ENCODE results near the gene SERGEF. TPM values are rescaled to one million over a fixed set of nuclear protein-coding genes. Genes with fewer than 3 reads are reported as not detected.

Gene SERGEF
- total and polyA plus RNA-seq, 10 of the 15 experiments (the other 5 are each of a cell fraction or from before 2014, with no cell fraction given) = 14.6 to 27.8 (median 22.4) TPM

DNA sequence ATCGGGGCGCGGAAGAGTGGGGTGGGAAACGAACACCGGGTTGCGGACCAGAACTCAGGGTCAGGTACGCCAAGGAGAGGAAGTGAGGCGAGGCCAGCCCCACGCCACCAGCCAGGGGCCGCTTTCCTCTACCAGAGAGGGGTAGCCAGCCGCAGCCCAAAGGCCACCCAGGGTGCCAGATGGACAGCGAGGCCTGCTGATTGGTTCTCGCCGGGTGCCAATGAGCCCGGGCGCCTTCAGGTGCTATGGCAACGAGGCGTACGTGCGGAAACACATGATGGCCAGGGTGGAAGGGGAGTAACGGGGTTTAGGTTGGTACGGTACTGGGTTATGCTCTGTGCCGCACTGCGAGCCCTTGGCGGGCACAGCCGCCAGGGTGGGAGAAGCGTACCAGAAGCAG, 128.9 kb downstream of the SERGEF start (continued):
- TF ChIP-seq FOXK2 (IDR thresholded peaks at IDR 0.05) = no peak
- TF ChIP-seq, protein P1, sequence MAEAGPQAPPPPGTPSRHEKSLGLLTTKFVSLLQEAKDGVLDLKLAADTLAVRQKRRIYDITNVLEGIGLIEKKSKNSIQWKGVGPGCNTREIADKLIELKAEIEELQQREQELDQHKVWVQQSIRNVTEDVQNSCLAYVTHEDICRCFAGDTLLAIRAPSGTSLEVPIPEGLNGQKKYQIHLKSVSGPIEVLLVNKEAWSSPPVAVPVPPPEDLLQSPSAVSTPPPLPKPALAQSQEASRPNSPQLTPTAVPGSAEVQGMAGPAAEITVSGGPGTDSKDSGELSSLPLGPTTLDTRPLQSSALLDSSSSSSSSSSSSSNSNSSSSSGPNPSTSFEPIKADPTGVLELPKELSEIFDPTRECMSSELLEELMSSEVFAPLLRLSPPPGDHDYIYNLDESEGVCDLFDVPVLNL (IDR thresholded peaks at IDR 0.05; ENCODE audit: low read depth, low read length) = no peak
- TF ChIP-seq ZNF207 (IDR thresholded peaks at IDR 0.05; ENCODE audit: borderline replicate concordance) = no peak
- TF ChIP-seq, protein P2, sequence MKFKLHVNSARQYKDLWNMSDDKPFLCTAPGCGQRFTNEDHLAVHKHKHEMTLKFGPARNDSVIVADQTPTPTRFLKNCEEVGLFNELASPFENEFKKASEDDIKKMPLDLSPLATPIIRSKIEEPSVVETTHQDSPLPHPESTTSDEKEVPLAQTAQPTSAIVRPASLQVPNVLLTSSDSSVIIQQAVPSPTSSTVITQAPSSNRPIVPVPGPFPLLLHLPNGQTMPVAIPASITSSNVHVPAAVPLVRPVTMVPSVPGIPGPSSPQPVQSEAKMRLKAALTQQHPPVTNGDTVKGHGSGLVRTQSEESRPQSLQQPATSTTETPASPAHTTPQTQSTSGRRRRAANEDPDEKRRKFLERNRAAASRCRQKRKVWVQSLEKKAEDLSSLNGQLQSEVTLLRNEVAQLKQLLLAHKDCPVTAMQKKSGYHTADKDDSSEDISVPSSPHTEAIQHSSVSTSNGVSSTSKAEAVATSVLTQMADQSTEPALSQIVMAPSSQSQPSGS (IDR thresholded peaks at IDR 0.05; ENCODE audit: low read length) = no peak

DNA sequence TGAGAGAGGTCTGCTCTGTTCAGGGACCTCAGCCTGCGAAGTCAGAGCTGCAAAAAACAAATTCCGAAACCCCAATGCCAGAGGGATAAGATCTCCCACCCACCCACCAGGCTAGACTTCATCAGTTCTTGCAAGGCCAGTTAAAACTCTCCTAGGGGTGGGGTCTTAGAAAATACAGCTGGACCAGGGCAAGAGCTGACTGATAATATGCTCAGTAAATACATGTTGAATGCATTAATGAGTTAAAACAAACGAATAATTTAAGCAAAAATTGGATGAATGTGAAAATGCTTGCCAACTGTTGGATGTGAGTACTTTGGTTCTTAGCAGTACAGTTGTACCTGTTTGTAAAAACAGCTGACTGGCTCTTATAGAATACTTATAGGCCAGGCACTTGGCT, 129.8 kb downstream of the SERGEF start:
- ChIA-PET SMC1A (ENCODE audit: uncharacterized antibody, unreplicated experiment) (no interaction called here), CTCF (interaction anchor here (1.2 kb wide), 1 partner anchor 152 kb away, joined by 3 read pairs; no protein-coding TSS in a partner anchor), POLR2A (no interaction called here), RAD21 (ENCODE audit: unreplicated experiment) (no interaction called here)
- 83% methylated on average over 3 of the region's 3 CpGs for WGBS (ENCODE audit: insufficient coverage, insufficient replicate concordance, low lambda C conversion rate, missing lambda C conversion rate)
- ATAC-seq (no peak), FAIRE-seq (no peak), DNase-seq (ENCODE audit: low read depth, low spot score) (no peak)
- intact Hi-C loops (cut with micrococcal nuclease; ENCODE audit: unreplicated experiment) = no loop called here
- Histone ChIP-seq H3K4me2 (ENCODE audit: control insufficient read depth, insufficient read depth) (no peak overlapping the region), H2AFZ (ENCODE audit: control insufficient read depth, low read depth, low read length) (no peak overlapping the region), H3K36me3 (ENCODE audit: control insufficient read depth in 2 of 2, insufficient read depth in 2 of 2, low read length in 1 of 2) (no peaks in the 10 kb centered on the region), H3K9ac (ENCODE audit: control insufficient read depth, insufficient read depth, low read length) (no peak overlapping the region), H3K27me3 (replicated peaks in 1 of 2; ENCODE audit: control insufficient read depth in 2 of 2, insufficient read depth in 2 of 2, low read length in 1 of 2) (no peaks in the 10 kb centered on the region), H4K20me1 (ENCODE audit: control insufficient read depth, insufficient read depth) (no peaks in the 10 kb centered on the region; the same call in 1 of the 2 replicates), H3K79me2 (ENCODE audit: control insufficient read depth, insufficient read depth, low read length) (no peaks in the 10 kb centered on the region), H3K4me3 (no peak overlapping the region), H3K9me3 (replicated peaks; ENCODE audit: control insufficient read depth, insufficient read depth, low read length) (no peaks in the 10 kb centered on the region), H3K27ac (ENCODE audit: control insufficient read depth, insufficient read depth) (no peak overlapping the region), H3K4me1 (ENCODE audit: control insufficient read depth, insufficient read depth, low read length) (no peaks in the 10 kb centered on the region)
- TF ChIP-seq YY1 (IDR thresholded peaks at IDR 0.05; ENCODE audit: low read depth, low read length) (no peak), KDM1A (IDR thresholded peaks at IDR 0.05; ENCODE audit: borderline replicate concordance) (no peak), CHD4 (IDR thresholded peaks at IDR 0.05) (no peak), TBL1XR1 (IDR thresholded peaks at IDR 0.05; ENCODE audit: low read depth, low read length) (no peak), SP1 (IDR thresholded peaks at IDR 0.05; ENCODE audit: low read depth, low read length) (no peak), BACH1 (IDR thresholded peaks at IDR 0.05; ENCODE audit: borderline replicate concordance) (no peak), IKZF1 (conservative IDR thresholded peaks at IDR 0.05) (no peak), NR2C2 (IDR thresholded peaks at IDR 0.05; ENCODE audit: borderline replicate concordance, control insufficient read depth, insufficient read length, low read depth) (no peak)
- TF ChIP-seq, protein P3, sequence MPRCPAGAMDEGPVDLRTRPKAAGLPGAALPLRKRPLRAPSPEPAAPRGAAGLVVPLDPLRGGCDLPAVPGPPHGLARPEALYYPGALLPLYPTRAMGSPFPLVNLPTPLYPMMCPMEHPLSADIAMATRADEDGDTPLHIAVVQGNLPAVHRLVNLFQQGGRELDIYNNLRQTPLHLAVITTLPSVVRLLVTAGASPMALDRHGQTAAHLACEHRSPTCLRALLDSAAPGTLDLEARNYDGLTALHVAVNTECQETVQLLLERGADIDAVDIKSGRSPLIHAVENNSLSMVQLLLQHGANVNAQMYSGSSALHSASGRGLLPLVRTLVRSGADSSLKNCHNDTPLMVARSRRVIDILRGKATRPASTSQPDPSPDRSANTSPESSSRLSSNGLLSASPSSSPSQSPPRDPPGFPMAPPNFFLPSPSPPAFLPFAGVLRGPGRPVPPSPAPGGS (IDR thresholded peaks at IDR 0.05; ENCODE audit: borderline replicate concordance, insufficient read depth, low read depth, low read length, poor library complexity, severe bottlenecking) = no peak
- TF ChIP-seq, protein P4, sequence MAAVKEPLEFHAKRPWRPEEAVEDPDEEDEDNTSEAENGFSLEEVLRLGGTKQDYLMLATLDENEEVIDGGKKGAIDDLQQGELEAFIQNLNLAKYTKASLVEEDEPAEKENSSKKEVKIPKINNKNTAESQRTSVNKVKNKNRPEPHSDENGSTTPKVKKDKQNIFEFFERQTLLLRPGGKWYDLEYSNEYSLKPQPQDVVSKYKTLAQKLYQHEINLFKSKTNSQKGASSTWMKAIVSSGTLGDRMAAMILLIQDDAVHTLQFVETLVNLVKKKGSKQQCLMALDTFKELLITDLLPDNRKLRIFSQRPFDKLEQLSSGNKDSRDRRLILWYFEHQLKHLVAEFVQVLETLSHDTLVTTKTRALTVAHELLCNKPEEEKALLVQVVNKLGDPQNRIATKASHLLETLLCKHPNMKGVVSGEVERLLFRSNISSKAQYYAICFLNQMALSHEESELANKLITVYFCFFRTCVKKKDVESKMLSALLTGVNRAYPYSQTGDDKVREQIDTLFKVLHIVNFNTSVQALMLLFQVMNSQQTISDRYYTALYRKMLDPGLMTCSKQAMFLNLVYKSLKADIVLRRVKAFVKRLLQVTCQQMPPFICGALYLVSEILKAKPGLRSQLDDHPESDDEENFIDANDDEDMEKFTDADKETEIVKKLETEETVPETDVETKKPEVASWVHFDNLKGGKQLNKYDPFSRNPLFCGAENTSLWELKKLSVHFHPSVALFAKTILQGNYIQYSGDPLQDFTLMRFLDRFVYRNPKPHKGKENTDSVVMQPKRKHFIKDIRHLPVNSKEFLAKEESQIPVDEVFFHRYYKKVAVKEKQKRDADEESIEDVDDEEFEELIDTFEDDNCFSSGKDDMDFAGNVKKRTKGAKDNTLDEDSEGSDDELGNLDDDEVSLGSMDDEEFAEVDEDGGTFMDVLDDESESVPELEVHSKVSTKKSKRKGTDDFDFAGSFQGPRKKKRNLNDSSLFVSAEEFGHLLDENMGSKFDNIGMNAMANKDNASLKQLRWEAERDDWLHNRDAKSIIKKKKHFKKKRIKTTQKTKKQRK (IDR thresholded peaks at IDR 0.05; ENCODE audit: low read depth, low read length) = no peak
- in situ Hi-C loops (cut with MboI) = no loop called here
- no TSS peak for BruUV-seq (replicated peaks)
